Middle frontal gyrus (tissue), 1 donor: Measurements from ENCODE around the gene PHOX2A.
"Not testable (repeated sequence)": the region's sequence is repeated elsewhere in the genome, so short reads cannot be mapped to it uniquely, and the experiment has no call there.

ENCODE experiments used
- DNase-seq: peaks from one replicate; pipeline ENCODE4 v3.0.0-alpha.2; 2015; ENCODE audit warnings: low spot score; ENCODE audit errors: extremely low spot score

PHOX2A gene

DNA sequence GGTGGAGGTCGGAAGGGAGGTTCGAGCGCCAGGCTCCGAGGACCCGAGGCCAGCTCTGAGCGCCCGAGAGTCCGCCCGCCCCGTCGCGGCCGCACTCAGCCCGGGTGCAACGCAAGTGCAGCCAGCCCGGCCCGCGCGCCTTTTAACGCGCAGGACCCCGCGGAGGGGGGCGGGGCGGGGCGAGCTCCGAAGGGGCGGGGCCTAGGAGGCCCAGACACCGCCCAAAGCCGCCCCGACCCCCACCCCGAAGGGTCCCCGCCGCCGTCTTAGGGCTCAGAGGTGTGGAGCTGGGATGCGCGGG is at the start of gene PHOX2A:
TSS of gene PHOX2A (minus strand) at position 117 of the 301 bp plus-strand sequence. CDS start 172 bp downstream, outside the sequence.
- no peak for DNase-seq

DNA sequence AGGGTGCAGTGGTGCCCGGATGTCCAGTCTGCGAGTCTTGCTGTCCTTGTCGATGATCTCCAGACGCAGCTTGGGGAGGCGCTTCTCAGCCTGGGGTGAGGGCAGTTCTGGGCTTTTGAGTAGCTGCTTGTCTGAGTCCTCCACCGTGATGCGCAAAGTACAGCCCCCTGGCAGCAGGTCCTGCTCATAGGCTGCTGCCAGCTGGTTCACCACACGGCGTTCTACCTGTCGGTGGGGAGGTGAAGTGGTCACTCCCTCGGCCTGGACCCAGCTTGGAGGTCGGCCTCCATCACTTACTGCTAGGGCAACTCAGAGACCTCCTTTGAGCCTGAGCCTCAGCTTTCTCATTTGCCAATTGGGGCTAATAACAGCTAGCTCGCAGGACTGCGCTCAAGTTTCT is 49.4 kb upstream of the PHOX2A start:
- DNase-seq, result no peak

DNA sequence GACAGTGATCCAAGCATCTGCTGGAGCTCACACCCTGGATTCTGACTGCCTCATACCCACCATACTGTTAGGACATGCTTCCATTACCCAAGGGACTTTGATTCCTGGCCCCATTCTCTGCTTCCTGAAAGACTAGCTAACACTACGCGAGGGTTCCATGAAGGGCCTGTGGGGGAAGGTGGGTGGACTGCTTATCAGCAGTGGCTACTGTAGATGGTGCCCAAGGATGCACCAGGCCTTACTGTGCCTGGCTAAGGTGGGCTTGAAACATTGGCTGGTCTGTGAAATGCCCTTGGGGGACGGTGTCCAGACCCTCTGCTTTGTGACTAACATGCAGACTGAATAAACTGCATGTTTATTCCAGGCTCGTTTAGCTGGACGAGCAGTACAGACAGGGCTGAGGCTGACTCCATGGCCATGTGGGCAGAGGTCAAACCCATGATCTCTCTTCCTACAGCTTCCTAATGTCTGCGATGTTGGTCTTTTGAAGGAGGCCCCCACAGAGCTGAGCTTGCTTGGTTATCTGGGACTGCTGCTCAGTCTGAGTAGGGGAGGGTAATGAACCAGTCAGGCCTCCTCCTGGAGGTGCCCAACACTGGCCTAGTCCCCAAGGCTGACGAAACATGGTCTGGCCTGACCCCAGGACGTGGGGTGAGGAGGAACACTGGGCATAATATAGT is 48.3 kb upstream of the PHOX2A start:
- no peak for DNase-seq

DNA sequence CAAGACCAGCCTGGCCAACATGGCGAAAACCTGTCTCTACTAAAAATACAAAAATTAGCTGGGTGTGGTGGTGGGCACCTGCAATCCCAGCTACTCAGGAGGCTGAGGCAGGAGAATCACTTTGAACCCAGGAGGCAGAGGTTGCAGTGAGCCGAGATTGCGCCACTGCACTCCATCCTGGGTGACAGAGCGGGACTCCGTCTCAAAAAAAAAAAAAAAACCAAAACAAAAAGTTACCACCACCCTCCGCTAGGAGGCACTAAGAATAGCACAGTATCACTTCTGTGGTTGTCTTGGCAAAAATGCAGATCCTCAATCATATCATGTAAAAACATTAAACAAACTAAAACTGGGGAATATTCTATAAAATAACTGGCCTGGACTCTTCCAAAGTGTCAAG is 46.8 kb upstream of the PHOX2A start:
- DNase-seq, result not testable (repeated sequence)

DNA sequence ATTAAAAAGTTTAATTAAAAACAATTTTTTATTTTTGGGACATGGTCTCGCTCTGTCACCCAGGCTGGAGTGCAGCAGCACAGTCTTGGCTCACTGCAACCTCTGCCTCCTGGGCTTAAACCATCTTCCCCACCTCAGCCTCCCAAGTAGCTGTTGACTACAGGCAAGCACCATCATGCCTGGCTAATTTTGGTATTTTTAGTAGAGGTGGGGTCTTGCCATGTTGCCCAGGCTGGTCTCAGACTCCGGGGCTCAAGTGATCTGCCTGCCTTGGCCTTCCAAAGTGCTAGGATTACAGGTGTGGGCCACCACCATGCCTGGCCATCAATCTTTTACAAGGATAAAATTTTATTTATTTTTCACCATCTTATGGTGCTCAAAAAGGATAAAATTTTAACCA is 43.3 kb upstream of the PHOX2A start:
- DNase-seq, result no peak

DNA sequence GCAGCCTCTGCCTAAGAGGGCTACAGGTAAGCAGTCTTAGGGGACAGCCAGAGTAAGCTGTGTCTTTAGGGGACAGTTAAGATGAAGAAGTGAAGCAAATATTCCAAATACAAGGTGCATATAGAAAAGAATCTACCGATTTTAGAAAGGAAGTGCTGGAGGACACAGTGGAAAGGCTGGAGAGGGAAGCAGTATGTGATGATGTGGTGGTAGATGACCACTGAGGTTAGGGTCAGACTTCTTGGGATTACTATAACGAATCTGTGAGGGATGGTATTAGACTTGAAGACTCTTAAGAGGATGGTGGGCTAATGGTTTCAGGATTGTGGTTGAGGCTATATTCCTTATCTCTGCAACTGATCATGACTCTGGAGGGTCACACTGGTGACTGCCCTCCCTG is 40.0 kb upstream of the PHOX2A start:
- DNase-seq, result no peak

DNA sequence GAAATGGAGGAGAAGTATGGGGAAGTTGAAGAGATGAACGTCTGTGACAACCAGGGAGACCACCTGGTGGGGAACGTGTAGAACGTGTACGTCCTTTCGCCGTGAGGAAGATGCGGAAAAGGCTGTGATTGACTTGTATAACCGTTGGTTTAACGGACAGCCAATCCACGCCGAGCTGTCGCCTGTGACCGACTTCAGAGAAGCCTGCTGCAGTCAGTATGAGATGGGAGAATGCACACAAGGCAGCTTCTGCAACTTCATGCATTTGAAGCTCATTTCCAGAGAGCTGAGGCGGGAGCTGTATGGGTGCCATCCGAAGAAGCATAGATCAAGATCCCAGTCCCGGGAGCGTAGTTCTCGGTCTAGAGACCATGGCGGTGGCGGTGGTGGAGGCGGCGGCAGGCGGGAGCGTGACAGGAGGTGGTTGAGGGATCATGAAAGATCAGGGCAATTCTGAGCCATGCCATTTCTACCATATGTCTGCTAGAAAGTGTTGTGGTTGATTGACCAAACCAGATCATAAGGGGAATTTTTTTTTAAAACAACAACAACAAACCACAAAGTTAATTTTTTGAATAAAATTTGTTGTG is 36.8 kb upstream of the PHOX2A start:
- DNase-seq, result no peak

DNA sequence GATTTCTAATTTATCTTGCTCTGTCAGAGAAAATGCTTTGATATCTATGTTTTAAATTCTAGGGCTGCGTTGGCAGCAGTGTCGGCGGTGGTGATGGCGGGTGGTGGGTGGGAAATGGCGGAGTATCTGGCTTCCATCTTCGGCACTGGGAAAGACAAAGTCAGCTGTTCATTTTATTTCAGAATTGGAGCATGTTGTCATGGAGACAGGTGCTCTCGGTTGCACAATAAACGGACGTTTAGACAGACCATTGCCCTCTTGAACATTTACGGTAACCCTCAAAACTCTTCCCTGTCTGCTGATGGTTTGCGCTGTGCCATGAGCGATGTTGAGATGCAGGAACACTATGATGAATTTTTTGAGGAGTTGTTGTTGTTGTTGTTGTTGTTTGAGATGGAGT is 36.1 kb upstream of the PHOX2A start:
- no peak for DNase-seq

DNA sequence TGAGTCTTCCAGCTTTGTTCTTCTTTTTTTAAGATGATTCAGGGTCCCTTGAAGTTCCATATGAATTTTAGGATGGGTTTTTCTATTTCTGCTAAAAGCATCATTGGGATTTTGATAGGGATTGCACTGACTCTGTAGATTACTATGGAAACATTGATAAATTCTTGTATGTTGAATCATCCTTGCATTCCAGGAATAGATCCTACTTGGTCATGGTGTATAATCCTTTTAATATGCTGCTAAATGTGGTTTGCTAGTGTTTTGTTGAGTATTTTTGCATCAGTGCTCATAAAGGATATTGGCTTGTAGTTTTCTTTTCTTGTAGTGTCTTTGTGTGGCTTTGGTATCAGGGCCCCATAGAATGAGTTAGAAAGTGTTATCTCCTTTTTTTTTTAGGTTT is 34.9 kb upstream of the PHOX2A start:
- no peak for DNase-seq

DNA sequence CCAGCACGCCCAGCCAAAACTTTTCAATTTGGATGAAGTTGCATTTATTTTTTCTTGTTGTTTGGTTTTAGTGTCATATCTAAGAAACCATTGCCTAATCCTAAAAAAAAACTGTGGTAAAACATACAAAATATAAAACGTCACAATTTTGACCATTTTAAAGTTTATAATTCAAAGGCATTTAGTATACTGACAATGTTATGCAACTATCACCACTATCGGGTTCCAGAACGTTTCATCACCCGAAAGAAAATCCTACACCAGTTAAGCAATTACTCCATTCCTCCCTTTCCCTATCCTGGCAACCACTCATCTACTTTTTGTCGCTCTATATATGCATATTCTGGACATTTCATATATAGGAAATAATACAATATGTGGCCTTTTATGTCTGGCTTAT is 30.5 kb upstream of the PHOX2A start:
- no peak for DNase-seq

DNA sequence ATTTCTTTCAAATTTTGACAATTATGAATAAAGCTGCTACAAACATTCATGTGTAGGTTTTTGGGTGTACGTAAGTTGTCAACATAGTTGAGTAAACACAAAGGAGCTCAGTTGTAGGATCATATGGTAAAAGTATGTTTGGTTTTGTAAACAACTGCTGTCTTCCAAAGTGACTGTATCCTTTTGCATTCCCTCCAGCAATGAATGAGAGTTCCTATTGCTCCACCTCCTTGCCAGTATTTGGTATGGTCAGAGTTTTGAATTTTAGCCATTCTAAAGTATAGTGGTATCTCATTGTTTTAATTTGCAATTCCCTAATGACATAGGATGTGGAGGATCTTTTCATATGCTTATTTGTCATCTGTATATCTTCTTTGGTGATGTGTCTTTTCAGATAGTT is 28.0 kb upstream of the PHOX2A start:
- no peak for DNase-seq

DNA sequence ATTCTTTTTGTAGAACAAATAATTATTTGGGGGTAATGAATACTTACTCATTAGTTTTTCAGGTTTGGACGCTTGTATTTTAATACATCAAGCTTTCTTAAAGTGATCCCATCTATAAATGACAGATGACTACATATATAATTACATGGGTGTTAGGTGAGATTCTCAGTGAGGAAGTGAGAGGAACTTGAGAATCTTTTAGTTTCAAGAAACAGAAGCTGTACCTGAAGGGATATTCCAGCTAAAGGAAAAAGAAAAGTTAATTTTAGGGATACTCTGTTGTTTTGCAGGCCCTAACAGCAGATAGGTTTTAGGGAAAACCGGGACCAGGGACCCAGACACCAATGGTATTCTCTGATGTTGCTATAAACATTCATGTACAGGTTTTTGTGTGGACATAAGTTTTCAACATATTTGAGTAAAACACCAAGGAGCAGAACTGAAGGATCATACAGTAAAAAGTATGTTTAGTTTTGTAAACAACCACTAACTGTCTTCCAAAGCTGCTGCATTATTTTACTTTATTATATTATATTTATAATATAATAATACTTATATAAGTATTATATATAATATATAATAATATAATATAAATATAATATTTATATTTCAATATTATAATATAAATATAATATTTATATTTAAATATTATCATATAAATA is 24.1 kb upstream of the PHOX2A start:
- DNase-seq, result no peak

DNA sequence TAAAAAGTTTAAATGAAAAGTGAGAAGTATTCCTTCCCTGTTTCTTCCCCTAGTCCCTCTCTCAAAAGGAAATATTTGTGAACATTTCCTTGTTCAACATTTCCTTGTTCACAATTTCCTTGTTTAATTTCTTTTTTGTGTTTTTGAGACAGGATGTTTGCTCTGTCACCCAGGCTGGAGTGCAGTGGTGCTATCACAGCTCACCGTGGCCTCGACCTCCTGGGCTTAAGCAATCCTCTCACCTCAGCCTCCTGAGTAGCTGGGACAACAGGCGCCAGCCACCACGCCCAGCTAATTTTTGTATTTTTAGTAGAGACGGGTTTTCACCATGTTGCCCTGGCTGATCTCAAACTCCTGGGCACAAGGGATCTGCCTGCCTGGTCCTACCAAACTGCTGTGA is 23.0 kb upstream of the PHOX2A start:
- DNase-seq, result not testable (repeated sequence)

DNA sequence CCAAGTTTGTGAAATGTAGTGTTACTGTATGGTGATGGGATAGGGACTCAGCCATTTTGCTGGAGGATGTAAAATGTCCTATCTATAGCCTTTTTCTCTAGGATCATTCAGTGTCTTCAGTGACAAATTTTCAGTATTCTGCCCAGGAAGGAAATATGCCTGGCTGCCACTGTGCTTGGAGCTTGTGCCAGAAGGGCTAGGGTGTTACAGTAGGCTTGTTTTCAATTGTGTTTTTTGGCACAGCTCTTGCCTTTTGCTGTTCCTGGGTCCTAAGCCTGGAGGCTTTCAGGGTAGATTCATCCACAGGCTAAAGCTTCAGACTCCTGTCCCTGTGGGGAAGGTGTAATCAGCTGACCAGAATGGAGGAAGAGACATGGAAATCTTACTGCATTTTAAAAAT is 22.0 kb upstream of the PHOX2A start:
- DNase-seq, result no peak

DNA sequence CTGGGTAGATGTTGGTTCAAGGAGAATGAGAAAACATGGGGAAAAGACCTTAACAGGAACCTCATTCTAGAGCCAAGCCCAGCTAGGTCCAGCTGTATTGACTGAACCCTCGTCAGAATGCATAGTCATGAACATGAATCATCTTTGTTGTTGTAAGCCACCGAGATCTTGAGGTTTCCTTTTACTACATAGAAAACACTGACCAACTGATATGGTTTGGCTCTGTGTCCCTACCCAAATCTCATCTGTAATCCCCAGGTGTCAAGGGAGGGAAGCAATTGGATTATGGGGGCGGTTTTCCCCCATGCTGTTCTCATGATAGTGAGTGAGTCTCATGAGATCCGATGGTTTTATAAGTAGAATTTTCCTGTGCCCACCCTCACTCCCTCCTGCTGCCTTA is 19.4 kb upstream of the PHOX2A start:
- no peak for DNase-seq

DNA sequence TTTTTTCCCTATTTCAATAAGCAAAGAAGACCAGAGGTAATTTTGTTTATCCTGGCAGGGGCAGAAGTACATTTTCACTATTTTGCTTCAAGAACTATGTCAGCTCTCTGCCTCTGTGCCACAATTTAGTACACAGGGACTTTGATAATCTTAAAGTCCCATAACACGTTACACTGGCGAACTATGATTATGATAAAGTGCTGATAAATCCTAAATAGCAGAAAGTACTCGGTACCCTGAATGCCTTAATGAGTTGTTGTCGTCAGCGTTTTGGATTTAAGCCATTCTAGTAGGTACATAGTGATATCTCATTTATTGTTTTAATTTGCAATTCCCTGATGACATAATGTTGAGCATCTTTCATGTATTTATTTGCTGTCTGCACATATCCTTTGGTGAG is 16.6 kb upstream of the PHOX2A start:
- DNase-seq, result no peak

DNA sequence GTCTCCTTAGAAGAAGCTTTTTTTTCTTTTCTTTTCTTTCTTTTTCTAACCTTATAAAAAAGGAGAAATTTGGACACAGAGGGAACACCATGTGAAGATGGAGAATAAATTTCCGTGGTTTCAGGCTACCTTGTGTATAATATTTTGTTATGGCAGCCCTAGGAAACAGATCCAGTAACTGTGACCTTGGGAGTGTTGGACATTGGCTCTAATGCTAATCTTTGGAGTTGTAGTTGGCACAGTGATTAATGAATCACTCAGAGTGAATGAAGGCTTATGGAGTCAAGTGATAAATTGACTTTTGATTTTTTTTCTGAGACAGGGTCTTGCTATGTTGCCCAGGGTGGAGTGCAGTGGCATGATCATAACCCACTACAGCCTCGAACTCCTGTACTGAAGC is 15.5 kb upstream of the PHOX2A start:
- DNase-seq, result no peak

DNA sequence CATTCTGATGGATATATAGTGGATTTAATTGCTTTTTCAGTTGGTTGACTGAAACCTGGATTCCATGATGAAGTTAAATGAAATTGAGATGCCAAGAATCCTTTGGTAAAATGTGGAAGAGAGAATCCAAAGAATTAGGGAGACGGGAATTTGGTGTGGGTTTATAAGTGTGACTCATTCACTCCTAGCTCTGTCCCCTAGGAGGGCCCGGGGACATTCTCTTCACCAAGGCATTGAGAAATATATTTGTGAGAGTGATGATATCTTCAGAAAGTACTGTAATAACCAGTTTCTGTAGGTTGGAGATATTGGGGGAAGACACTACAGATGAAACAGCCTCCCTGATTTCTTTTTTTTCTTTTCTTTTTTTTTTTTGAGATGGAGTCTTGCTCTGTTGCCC is 13.6 kb upstream of the PHOX2A start:
- no peak for DNase-seq

DNA sequence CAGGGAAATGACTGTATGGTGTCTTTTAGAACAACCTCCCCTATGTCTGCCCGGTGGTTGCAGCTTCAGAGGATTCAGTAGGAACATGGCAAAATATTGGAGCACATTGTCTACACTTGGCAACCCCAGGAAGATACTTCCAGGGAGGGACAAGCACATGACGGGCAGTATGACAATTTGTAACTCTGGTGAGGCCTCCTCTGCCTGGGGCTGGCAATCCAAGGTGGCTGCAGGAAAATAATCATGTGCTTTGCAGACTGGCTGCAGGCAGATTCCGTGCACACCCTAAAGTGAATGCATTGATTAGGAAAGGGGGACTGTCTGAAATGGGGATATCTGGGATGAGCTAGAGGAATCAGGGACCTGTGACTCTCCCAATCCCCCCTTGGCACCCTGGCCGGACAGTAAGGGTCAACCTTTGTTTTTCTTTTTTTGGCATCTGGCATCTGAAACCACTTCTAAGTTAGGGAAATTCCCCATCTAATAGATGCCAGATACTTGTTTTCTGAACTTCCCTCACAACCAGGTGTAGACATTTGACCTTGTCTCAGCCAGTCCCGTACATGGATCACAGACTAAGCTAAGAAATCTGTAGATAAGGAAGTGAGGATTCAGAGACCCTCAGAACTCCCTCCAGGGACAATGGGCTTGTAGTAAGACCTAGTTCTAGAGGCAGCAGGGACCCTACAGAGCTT is 10.5 kb upstream of the PHOX2A start:
- DNase-seq, result no peak

DNA sequence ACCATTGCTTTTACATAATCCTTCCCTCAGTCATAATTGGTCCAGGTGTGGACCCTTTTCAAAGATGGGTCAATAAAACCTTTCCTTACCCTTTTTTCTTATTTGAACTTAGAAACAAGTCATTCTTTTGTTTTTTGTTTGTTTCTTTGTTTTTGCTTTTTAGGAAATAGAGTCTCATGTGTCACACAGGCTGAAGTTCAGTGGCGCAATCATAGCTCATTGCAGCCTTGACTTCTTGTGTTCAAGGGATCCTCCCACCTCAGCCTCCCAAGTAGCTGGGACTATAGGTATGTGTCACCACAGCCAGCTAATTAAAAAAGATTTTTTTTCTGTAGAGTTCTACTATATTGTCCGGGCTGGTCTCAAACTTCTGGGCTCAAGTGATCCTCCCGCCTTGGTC is 9.4 kb upstream of the PHOX2A start:
- no peak for DNase-seq

DNA sequence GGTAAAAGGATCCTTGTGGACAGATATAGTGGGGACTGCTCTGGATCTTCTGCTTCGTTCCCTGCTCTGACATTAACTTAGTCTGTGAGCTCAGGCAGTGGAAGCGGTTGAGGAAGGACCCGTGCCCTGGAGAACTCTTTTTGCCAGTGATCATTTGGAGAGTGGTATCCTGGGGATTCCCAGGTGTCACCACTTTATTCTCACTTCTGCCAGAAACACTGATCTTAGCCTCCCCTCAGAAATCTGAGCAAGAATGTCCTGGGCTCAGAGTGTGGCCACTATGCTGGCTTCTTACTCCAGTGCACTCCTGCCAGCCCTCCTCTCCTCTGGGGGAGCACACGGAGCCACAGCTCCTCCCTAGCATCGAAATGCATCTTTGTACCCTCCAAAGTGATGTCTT is 7.6 kb upstream of the PHOX2A start:
- no peak for DNase-seq

DNA sequence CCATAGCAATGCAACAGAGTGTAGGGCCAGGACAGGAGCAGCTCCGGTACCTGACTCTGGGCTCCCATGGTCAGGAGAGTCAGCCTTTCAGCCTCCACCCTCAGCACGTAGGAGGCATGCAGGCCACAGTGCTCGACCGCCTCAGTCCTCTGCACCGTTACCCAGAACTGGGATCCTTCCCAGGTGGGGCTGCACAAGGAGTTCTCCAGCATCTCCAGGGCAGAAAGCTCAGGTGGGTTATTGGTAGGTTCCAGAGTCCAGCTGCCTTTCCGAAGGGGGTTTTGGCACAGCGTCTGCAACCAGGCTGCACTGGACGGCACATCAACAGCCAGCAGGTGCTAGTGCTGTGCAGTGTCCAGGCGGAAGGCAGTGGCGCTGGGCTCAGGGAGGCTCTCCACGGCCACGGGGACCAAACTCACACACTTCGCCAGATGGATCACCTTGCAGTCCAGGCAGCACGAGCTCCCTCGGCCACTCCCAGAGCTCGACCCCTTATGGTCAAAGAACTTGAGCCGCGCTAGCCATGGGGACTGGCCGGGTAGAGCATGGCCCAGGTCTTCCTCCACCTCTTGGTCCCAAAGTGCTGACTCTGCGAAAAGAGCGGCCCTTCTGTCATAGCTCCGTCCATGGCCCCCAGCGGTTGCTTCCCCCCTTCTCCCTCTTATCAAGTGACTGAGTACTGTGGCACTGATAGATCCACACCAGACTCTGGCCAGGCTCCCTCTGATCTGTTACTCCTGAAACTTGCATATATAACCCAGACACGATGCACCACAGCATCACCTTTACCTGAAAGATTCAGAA is 6.9 kb upstream of the PHOX2A start:
- DNase-seq, result no peak
